MCF 10A (cell line): ENCODE results near the gene SERTM2. TPM values are rescaled to one million over a fixed set of nuclear protein-coding genes. Genes with fewer than 3 reads are reported as not detected.

ENCODE experiments used
- BruUV-seq: library from RNA; stranded (reverse); fragments of 400-500 nt; replicated peaks from 2 replicates; lab custom pipeline; 2021; lab: Mats Ljungman, UMichigan
- CTCF ChIA-PET: fragments of 300-600 bp; sonication (Branson Sonifier 250); formaldehyde crosslinking; extraction: SDS; loops from one replicate; lab custom pipeline; 2021; ENCODE audit warnings: antibody characterized with exemption, inconsistent platforms; lab: Yijun Ruan, JAX
- POLR2A ChIA-PET: fragments of 300-600, 350-650 bp; sonication (Branson Sonifier 250); formaldehyde crosslinking; extraction: SDS; loops from one replicate; lab custom pipeline; 2020; ENCODE audit warnings: antibody characterized with exemption, inconsistent platforms; lab: Yijun Ruan, JAX
- DNase-seq: peaks from one replicate; pipeline ENCODE4 v3.0.0-alpha.2; 2018; ENCODE audit not compliant: unreplicated experiment
- H3K27ac Mint-ChIP-seq: one replicate; pipeline ENCODE4 v1.8.0; 2022; ENCODE audit warnings: mild to moderate bottlenecking, low read depth, mixed read lengths; ENCODE audit not compliant: unreplicated experiment
- H3K27me3 Mint-ChIP-seq: one replicate; pipeline ENCODE4 v1.8.0; 2022; ENCODE audit warnings: mixed read lengths; ENCODE audit not compliant: insufficient read depth, unreplicated experiment
- H3K36me3 Mint-ChIP-seq: one replicate; pipeline ENCODE4 v1.8.0; 2022; ENCODE audit warnings: mild to moderate bottlenecking, moderate library complexity, mixed read lengths; ENCODE audit not compliant: insufficient read depth, unreplicated experiment
- H3K4me1 Mint-ChIP-seq: one replicate; pipeline ENCODE4 v1.8.0; 2022; ENCODE audit warnings: mixed read lengths; ENCODE audit not compliant: insufficient read depth, unreplicated experiment
- H3K4me3 Mint-ChIP-seq: one replicate; pipeline ENCODE4 v1.8.0; 2022; ENCODE audit warnings: mild to moderate bottlenecking, moderate library complexity, mixed read lengths; ENCODE audit not compliant: unreplicated experiment
- H3K9me3 Mint-ChIP-seq: one replicate; pipeline ENCODE4 v1.8.0; 2022; ENCODE audit warnings: mixed read lengths; ENCODE audit not compliant: unreplicated experiment
- CTCF ChIP-seq: fragments of 200-600 bp; IDR thresholded peaks from one replicate; pipeline ENCODE4 v1.8.0; 2022; ENCODE audit warnings: antibody characterized with exemption, mild to moderate bottlenecking; ENCODE audit not compliant: unreplicated experiment
- intact Hi-C: fragments of 100-400 bp; cut with micrococcal nuclease; formaldehyde crosslinking; loops from 2 replicates; pipeline ENCODE4 v1.14.1; 2022
- total RNA-seq: library from RNA; stranded (reverse); gene quantifications from 2 replicates; pipeline ENCODE4 v1.2.3, GENCODE V29; 2022

Gene SERTM2
- total RNA-seq, 1 experiment from 2014 or later, result not detected

GRCh38 chrX:111515298-111515697, 3.9 kb downstream of the SERTM2 start:
- TF ChIP-seq CTCF, result no peak
- no peak for DNase-seq
- BruUV-seq, result no TSS peak
- Mint-ChIP-seq H3K4me1 (no peaks in the 10 kb centered on the region), H3K27ac (no peak overlapping the region), H3K4me3 (no peak overlapping the region), H3K27me3 (peaks cover 52% of the 10 kb centered on the region), H3K36me3 (no peaks in the 10 kb centered on the region), H3K9me3 (no peaks in the 10 kb centered on the region)
- ChIA-PET CTCF (no interaction called here), POLR2A (interaction anchor here (0.6 kb wide), 1 partner anchor 55 kb away, joined by 3 read pairs; no protein-coding TSS in a partner anchor)
- intact Hi-C loops, result no loop called here

GRCh38 chrX:111518667-111519066, 7.2 kb downstream of the SERTM2 start:
- intact Hi-C loops, result no loop called here
- DNase-seq, result no peak
- BruUV-seq, result no TSS peak
- no peaks in the 10 kb centered on the region for H3K36me3 Mint-ChIP-seq
- H3K27ac Mint-ChIP-seq, result no peak overlapping the region
- ChIA-PET POLR2A (no interaction called here), CTCF (interaction anchor here (0.6 kb wide), 1 partner anchor 239 kb away, joined by 3 read pairs; no protein-coding TSS in a partner anchor)
- no peak for TF ChIP-seq CTCF
- no peaks in the 10 kb centered on the region for H3K4me1 Mint-ChIP-seq
- H3K4me3 Mint-ChIP-seq, result no peak overlapping the region
- H3K27me3 Mint-ChIP-seq, result peaks cover 54% of the 10 kb centered on the region
- no peaks in the 10 kb centered on the region for H3K9me3 Mint-ChIP-seq

- no peak overlapping the region for H3K4me3 Mint-ChIP-seq
- TF ChIP-seq CTCF, result no peak
- ChIA-PET CTCF (interaction anchor here (0.6 kb wide), 1 partner anchor 238 kb away, joined by 3 read pairs; no protein-coding TSS in a partner anchor), POLR2A (no interaction called here)
- H3K36me3 Mint-ChIP-seq, result no peaks in the 10 kb centered on the region
- no peak for DNase-seq
- H3K27ac Mint-ChIP-seq, result no peak overlapping the region
- H3K9me3 Mint-ChIP-seq, result no peaks in the 10 kb centered on the region
- peaks cover 55% of the 10 kb centered on the region for H3K27me3 Mint-ChIP-seq
- intact Hi-C loops, result no loop called here
- H3K4me1 Mint-ChIP-seq, result no peaks in the 10 kb centered on the region
- no TSS peak for BruUV-seq
These were observed 7.8 kb downstream of the SERTM2 start for GRCh38 chrX:111519215-111519614.

GRCh38 chrX:111520506-111520905, 9.1 kb downstream of the SERTM2 start:
- CTCF ChIA-PET, result no interaction called here
- Mint-ChIP-seq H3K9me3 (peaks cover 11% of the 10 kb centered on the region), H3K4me3 (no peak overlapping the region), H3K4me1 (no peaks in the 10 kb centered on the region), H3K36me3 (no peaks in the 10 kb centered on the region), H3K27me3 (peaks cover 58% of the 10 kb centered on the region), H3K27ac (no peak overlapping the region)
- no peak for TF ChIP-seq CTCF
- BruUV-seq, result no TSS peak
- POLR2A ChIA-PET, result interaction anchor here (1.4 kb wide), 1 partner anchor 9 kb away, joined by 3 read pairs; the partner anchor contains the start of gene SERTM2
- no peak for DNase-seq
- intact Hi-C loops, result no loop called here
